HG03342 (cell line): ENCODE measurements around the gene PLK1.
"Not testable (repeated sequence)": the region's sequence is repeated elsewhere in the genome, so short reads cannot be mapped to it uniquely, and the experiment has no call there.

ENCODE experiments used
- ATAC-seq: cut with Tn5 transposase; IDR thresholded peaks from one replicate; pipeline ENCODE4 v1.9.1; 2021; ENCODE audit warnings: mild to moderate bottlenecking, moderate library complexity; ENCODE audit not compliant: unreplicated experiment

Gene PLK1

GRCh38 chr16:23706439-23706838, 27.8 kb downstream of the PLK1 start:
- ATAC-seq = no peak

DNA sequence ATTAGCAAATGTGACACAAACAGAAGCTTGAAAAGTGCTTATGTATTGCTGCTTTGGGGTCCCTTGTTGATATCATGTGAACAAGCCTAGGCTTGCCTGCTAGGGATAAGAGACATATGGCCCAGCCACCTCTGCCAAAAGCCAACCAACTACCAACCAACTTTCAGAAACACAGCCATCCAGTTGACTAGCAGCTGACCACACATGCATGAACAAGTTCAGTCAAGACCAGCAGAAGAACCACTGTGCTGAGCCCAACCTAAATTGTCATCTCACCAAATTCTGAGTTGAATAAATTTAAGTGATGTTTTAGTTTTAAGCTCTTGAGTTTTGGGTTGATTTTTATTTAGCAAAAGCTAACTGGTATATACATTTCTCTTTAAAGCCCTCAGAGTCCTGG, 30.8 kb downstream of the PLK1 start:
- ATAC-seq = no peak

- ATAC-seq = no peak
Measured at GRCh38 chr16:23710008-23710407, 31.3 kb downstream of the PLK1 start.

DNA sequence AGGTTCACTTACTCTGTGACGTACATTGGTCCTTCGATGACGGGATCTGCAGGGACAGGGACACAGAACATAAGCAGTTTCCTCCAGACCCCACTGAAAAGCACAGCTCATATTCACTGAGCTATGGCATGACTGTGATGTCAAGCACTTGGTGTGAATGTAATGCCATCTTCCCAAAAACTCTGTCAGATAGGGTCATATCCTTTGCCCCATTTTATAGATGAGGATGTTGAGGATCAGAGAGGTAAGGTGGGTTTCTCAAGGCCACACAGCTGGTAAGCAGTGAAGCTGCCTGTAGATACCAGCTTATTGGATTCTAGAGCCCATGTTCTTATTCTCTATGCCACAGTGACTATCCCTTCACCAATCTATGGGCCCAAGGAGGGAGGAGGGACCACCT, 31.8 kb downstream of the PLK1 start:
- no peak for ATAC-seq

- ATAC-seq = no peak
Measured at GRCh38 chr16:23711785-23712184, 33.1 kb downstream of the PLK1 start.

GRCh38 chr16:23712976-23713375, 34.3 kb downstream of the PLK1 start, which contains the start of gene ERN2:
ERN2 (minus strand) TSS chr16:23713222; CDS start chr16:23713187, 35 bp downstream.
- no peak for ATAC-seq

- ATAC-seq = no peak
Measured at GRCh38 chr16:23716484-23716883, 37.8 kb downstream of the PLK1 start.

DNA sequence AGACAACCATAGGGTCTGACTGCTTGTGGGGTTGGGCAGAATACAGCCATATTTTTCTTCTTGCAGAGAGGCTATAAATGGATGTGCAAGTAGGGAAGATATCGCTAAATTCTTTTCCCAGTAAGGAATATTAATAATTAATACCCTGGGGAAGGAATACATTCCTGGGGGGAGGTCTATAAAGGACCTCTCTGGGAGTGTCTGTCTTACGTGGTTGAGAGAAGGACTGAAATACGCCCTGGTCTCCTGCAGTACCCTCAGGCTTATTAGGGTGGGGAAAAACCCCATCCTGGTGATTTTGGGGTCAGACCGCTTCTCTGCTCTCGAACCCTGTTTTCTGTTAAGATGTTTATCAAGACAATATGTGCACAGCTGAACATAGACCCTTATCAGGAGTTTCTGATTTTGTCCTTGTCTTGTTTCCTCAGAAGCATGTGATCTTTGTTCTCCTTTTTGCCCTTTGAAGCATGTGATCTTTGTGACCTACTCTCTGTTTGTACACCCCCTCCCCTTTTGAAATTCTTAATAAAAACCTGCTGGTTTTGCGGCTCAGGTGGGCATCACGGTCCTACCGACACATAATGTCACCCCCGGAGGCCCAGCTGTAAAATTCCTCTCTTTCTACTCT, 44.0 kb downstream of the PLK1 start:
- not testable (repeated sequence) for ATAC-seq

DNA sequence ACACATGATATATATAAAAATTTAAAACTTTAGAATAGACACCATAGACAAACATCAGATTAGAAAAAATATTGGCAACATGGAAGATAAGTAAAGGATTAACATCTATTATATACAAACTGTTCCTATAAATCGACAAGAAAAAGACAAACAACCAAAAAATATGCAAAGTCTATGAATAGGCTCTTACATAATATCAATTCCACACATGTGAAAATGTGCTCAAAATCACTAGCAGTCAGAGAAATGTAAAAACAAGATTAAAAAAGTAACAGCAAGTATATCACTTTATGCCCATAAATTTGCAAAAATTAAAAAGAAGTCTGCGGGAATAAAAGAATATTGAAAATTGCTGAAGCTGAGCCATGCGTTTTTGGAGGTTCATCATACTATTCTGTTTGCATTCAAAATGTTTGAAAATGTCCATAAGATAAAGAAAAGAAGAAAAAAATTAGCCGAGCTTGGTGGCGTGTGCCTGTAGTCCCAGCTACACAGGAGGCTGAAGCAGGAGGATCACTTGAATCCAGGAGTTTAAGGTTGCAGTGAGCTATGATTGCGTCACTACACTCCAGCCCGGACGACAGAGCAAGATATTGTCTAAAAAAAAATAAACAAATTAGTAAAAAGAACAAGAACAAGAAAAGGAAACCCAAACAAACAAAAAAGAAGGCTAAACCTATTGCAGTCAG, 45.6 kb downstream of the PLK1 start:
- ATAC-seq = no peak

DNA sequence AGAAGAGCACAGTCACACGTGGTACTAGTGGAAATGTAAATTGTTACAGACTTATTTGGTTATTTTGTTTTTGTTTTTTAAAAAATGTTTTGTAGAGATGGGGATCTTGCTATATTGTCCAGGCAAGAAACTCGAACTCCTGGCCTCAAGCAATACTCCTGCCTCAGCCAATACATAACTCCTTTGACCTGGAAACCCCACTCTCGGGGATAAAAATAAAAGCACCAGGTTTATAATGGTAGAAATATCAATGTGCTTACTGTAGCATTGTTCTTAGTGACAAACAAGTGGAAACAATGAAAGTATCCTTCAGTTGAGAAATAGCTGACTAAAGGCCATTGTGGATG, 46.1 kb downstream of the PLK1 start:
- no peak for ATAC-seq

DNA sequence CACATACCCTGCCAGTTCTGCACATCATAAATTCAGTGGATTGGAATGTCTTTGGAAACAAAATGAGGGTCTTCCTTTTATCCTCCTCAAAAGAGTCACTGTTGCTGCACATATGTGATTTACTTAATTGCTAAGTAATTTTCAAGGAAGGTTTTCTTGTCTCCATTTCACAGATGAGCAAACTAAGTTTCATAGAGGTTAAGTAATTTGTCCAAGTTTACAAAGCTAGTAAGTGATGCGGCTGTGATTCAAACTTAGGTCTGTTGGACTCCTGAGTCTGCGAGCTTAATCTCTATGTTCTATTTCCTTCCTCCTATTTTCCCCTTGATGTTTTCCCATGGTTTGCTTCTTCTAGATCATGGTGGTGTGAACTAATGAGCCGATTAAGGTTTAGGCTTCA, 48.0 kb downstream of the PLK1 start:
- ATAC-seq = no peak

DNA sequence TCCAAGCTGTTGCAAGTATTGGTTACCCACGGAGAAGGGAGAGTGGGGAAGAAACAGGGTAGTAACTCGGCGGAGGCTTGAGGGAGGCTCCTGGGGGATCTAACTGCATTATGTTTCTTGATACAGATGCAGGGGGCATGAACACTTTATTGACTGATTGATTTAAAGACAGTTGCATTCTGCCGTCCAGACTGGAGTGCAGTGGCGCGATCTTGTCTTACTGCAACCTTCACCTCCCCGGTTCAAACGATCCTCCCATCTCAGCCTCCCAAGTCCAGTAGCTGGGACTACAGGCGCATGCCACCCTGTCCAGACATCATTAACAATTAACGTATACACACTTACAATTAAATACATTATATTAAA, 49.4 kb downstream of the PLK1 start:
- ATAC-seq = no peak

GRCh38 chr16:23729503-23730424, 51.1 kb downstream of the PLK1 start:
- no peak for ATAC-seq

- ATAC-seq = no peak
Measured at GRCh38 chr16:23734176-23734893, 55.6 kb downstream of the PLK1 start.

GRCh38 chr16:23737423-23738028, 58.8 kb downstream of the PLK1 start:
- not testable (repeated sequence) for ATAC-seq

- no peak for ATAC-seq
Measured at GRCh38 chr16:23739516-23739915, 60.8 kb downstream of the PLK1 start.
